Astrocyte of the cerebellum (primary cell): ENCODE measurements around the gene ANKRD60.

Experiments used
- DNase-seq: peaks from one replicate; pipeline ENCODE4 v3.0.0-alpha.2; 2011; ENCODE audit warnings: low read depth
- H3K4me3 ChIP-seq: 2 replicates; pipeline ENCODE4 v1.5.1; 2011; ENCODE audit warnings: mild to moderate bottlenecking, low read depth, low read length, moderate library complexity
- in situ Hi-C: cut with HindIII; loops from 2 replicates; pipeline ENCODE4 v1.10.0; 2017; ENCODE audit warnings: low sequenced_read_pairs
- TF ChIP-seq, protein P1 (sequence below): IDR thresholded peaks from 2 replicates; pipeline ENCODE4 v1.5.1; 2012; ENCODE audit warnings: low read length, low read depth, moderate library complexity, mild to moderate bottlenecking; ENCODE audit errors: missing control alignments

Gene ANKRD60

GRCh38 chr20:58218665-58219341 lies 9.7 kb downstream of the ANKRD60 start:
- TF ChIP-seq, protein P1, sequence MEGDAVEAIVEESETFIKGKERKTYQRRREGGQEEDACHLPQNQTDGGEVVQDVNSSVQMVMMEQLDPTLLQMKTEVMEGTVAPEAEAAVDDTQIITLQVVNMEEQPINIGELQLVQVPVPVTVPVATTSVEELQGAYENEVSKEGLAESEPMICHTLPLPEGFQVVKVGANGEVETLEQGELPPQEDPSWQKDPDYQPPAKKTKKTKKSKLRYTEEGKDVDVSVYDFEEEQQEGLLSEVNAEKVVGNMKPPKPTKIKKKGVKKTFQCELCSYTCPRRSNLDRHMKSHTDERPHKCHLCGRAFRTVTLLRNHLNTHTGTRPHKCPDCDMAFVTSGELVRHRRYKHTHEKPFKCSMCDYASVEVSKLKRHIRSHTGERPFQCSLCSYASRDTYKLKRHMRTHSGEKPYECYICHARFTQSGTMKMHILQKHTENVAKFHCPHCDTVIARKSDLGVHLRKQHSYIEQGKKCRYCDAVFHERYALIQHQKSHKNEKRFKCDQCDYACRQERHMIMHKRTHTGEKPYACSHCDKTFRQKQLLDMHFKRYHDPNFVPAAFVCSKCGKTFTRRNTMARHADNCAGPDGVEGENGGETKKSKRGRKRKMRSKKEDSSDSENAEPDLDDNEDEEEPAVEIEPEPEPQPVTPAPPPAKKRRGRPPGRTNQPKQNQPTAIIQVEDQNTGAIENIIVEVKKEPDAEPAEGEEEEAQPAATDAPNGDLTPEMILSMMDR = no peak
- in situ Hi-C loops = no loop called here
- H3K4me3 ChIP-seq = no peak overlapping the region
- DNase-seq = no peak

- in situ Hi-C loops = no loop called here
- TF ChIP-seq, protein P1 = no peak
- no peak overlapping the region for H3K4me3 ChIP-seq
- DNase-seq = no peak
Observed at GRCh38 chr20:58216334-58216733, 12.1 kb downstream of the ANKRD60 start.

GRCh38 chr20:58215116-58215515 lies 13.3 kb downstream of the ANKRD60 start:
- DNase-seq = no peak
- TF ChIP-seq, protein P1 = no peak
- H3K4me3 ChIP-seq = no peak overlapping the region
- in situ Hi-C loops = no loop called here

DNA sequence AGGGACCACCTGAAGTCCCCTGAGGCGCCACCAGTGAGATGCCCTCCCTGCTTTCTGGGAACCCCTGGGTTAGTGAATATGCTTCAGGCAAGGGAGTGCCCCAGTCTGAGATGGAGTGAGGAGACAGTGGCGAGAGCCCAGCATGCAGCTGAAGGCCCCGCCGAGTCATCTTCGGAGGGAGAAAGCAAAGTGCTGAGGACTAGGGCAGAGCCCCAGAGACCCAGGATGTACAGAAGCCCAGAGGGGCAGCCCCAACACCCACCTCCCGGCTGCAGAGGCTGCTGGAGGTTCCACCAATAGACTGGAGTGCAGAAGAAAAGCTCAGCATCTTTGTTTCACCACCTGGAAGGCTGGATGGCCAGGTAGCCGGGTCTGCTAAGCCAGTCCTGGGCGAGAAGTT lies 14.1 kb downstream of the ANKRD60 start:
- TF ChIP-seq, protein P1 = no peak

DNA sequence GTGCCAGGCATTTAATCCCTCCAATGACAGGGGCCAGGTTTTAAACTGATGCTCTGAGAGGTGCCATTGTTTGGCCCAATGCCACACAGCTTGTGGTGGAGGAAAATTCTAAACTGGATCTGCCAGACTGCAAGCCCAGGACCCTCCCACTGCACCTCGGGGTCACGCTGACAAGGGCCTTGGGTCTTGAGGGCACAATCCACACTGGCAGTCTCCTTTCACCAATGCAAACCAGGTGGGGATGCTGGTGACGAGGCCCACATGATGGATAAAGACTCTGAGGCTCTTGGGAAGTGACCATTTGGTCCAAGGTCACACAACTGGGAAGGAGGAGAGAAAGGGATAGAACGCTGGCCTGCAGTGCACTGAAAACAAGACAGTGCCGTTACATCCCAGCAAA lies 14.7 kb downstream of the ANKRD60 start:
- no peak for DNase-seq
- in situ Hi-C loops = no loop called here
- TF ChIP-seq, protein P1 = no peak
- no peak overlapping the region for H3K4me3 ChIP-seq

More for the DNA sequence above, 14.1 kb downstream of the ANKRD60 start:
- DNase-seq = no peak
- in situ Hi-C loops = no loop called here
- no peak overlapping the region for H3K4me3 ChIP-seq

DNA sequence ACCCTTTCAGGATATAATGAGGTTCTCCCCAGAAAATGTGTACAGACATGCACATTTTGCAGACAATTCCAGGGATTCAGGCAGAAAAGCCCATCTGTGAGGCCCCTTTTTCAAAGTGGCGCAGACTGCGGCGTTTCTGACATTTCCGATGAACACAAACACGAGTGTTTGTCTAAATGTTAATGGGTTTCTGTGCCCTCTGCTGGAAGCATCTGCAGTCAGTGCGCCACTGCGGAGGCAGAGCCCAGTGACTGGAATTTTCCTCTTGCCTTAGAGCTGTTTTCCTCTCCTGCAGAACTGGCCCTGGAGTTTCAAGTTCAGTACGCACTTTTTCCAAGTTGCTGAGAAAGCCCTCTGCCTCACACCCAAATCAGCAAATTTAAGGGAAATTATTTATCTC lies 15.3 kb downstream of the ANKRD60 start:
- in situ Hi-C loops = no loop called here
- DNase-seq = no peak
- no peak overlapping the region for H3K4me3 ChIP-seq
- TF ChIP-seq, protein P1 = no peak

DNA sequence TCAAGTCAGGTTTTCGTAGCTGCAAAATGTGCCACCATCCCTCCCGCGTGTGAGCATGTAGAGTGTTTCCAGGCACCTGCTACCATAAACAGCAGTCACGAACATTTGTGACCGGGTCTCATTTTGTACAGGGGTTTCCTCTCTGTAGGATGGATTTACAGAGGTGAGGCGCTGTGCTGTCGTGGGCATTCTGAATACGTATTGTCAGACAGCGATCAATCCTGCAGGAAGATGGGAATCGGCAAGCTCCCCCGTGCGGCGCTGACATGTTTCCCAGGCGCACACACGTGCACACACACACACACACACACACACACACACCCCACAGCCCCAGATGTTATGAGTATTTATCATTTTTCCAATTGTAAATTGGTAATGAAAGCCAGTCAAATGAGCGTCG lies 15.8 kb downstream of the ANKRD60 start:
- no peak for DNase-seq
- TF ChIP-seq, protein P1 = no peak
- H3K4me3 ChIP-seq = no peak overlapping the region
- in situ Hi-C loops = no loop called here
